HG03039 (cell line): ENCODE results near the gene IL17REL.

Source experiments
- ATAC-seq: cut with Tn5 transposase; IDR thresholded peaks from one replicate; pipeline ENCODE4 v1.9.1; 2021; ENCODE audit warnings: mild to moderate bottlenecking, moderate library complexity; ENCODE audit not compliant: unreplicated experiment

The IL17REL gene

DNA sequence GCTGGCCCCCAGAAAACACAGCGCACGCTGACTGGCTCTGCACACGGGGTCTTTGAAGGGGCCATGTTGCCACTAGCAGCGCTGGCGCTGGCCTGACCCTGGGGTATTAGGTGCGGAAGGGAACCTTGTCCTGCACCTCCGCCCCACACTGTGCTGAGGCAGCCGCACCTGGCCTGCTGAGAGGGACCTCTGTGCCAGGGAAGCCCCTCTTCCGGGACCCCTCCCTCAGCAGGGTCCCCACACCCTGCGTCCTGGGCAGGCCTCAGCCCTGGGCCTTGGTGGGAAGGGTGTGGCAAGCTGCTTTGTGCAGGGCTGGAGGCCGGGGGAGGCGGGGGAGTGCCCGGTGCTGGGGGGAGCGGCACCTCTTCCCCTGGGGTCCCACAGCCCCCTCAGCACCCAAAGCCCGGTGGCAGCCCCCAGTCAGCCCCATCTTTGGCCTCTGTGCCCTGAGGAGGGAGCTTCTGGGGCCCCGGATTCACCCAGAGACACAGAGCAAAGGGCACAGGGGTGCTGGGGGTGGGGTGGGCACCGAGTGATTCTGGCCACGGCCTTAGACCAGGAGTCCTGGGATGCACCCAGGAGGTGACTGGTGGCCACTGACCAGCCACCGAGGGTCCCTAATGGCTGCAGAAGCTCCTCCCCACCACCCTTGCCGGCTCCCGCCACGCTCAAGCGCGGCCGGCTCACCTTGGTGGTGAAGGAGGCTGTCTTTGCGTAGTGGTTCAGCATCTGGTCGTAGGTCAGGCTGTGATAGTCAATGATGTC is 34.1 kb upstream of the IL17REL start:
- ATAC-seq, result no peak

DNA sequence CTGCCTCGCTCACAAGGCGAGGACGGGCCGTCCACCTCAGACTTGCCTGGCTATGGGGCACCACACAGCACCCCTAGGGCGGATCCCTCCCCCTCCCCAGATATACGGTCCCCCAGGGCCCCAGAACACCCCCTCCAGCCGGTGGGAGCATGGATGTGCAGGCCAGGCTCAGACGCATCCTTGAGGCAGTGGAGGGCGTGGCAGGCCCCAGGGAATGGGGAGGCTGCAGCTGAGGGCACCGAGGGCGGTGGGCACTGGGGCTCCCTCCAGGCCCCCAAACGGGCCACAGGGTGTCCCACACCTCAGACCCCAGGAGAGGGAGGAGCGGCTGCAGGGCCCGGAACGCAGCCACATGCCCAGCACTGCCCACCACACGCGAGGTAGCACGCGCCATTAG is 33.5 kb upstream of the IL17REL start:
- no peak for ATAC-seq

DNA sequence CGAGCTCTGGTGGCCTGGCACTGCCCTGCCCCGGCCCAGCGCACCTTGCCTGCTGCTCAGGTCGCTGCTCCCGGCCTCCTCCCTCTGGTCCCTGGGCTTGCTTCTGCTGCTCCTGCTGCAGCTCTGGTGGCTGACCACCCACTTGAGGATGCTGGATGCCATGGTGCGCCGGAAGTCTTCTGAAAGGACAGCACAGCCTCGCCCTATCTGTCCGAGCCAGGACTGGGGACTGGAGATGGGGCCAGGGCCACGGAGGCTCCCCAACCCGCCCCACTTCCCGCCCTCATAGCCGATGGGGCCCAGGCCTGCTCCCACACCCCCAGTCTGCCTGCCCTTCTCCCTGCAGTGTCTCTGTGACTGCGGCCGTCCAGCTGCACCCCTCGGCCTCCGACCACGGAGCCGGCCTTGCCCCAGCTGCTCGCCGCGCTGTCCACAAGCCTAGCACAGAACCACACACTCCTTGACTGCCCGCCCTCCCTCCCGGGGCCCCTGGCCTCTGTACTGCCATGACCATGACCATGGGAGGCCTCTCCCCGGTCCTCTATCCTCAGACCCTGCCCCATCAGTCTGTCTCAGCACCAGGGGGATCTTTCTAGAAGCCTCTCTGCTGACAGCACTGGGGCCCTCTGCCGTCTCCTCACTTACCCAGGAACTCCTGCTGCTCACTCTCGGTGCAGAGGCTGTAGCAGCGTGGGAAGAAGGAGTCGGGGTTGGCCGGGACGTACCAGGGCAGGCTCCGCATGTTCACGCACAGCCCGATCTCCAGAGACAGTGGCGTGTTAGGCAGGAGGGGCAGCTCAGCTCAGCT is 32.9 kb upstream of the IL17REL start:
- no peak for ATAC-seq

DNA sequence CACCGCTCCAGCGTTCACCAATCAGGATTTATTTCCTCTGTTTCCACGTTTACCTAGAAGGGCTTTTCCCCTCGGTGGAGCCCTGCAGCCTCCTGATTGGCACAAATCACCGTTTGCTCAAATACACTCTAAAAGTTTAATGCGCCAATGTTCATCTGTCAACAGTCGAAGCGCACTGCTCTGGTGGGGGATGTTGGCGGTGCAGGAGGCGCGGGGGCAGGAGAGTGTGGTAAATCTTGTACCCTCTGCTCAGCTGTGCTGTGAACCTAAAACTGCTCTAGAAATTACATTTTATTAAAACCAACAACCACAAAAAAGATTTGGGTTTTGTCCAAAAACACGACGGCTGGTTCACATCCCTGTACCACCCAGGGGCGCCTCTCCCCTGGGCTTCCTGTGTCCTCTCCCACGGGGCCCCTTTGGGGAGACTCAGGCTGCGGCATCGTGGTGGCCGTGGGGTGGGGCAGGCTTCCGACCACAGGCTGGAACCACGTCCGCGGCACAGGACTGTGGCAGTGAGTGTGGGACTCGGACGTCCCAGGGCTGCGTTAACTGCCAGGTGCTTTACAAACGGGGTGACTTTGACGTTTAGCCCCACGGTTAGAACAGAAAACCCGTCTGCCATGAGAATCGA is 32.0 kb upstream of the IL17REL start:
- no peak for ATAC-seq

DNA sequence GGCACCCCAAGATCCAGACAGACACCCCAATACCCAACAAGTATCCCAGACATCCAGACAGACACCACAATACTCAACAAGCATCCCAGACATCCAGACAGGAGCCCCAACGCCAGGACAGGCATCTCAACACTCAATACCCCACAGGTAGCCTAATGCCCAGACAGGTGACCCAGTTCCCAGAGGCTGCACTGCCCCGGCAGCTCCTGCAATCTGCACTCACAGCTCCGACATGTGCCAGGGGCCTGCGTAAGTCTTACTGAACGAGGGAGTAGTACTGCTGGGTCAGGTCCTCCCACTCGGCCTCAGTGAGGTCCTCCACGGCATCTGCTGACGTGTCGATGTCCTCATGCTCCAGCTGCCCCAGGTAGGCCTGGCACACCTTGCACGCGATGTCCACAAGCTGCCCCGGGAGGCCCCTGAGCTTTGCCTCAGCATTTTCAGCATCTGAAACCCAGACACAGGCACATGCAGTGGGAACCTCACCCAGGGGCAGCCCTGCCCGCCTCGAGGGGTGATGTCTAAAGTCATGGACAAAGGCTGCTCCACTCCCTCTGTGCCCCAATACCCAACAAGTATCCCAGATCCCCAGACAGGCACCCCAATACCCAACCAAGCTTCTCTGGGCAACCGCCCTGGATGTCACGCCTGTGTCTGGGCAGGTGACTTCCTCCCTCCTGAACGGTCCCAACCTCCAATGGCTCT is 28.9 kb upstream of the IL17REL start:
- no peak for ATAC-seq

DNA sequence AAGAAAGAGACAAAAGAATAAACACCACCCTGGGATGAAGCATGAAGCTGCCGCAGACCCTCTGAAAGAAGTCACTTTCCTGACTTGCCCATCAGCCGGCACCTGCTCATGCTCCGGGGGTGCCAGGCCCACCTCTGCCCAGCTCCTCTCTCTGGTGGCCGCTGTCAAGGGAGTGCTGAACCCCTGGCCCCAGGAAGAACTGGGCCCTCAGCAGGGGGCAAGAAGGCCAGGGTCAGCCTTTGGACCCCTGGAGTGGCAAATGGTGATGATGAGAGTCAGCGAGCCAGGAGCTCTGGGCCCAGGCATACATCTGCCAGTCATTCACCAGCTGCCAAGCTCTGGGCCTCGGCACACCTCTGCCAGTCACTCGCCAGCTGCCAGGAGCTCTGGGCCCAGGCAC is 28.2 kb upstream of the IL17REL start:
- no peak for ATAC-seq

DNA sequence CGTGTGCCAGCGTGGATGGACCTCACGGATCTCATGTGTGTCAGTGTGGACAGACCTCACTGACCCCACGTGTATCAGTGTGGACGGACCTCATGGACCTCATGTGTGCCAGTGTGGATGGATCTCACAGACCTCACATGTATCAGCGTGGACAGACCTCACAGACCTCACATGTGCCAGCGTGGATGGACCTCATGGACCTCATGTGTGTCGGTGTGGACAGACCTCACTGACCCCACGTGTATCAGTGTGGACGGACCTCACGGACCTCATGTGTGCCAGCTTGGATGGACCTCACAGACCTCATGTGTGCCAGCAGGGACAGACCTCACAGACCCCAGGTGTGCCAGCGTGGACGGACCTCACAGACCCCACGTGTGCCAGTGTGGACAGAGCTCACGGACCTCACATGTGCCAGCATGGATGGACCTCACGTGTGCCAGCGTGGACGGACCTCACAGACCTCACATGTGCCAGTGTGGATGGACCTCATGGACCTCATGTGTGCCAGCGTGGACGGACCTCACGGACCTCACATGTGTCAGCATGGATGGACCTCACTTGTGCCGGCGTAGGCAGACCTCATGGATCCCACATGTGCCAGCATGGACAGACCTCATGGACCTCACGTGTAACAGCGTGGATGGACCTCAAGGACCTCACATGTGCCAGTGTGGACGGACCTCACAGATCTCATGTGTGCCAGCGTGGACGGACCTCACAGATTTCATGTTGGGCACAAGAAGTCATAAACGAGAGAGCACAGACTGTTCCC is 27.3 kb upstream of the IL17REL start:
- ATAC-seq, result no peak

DNA sequence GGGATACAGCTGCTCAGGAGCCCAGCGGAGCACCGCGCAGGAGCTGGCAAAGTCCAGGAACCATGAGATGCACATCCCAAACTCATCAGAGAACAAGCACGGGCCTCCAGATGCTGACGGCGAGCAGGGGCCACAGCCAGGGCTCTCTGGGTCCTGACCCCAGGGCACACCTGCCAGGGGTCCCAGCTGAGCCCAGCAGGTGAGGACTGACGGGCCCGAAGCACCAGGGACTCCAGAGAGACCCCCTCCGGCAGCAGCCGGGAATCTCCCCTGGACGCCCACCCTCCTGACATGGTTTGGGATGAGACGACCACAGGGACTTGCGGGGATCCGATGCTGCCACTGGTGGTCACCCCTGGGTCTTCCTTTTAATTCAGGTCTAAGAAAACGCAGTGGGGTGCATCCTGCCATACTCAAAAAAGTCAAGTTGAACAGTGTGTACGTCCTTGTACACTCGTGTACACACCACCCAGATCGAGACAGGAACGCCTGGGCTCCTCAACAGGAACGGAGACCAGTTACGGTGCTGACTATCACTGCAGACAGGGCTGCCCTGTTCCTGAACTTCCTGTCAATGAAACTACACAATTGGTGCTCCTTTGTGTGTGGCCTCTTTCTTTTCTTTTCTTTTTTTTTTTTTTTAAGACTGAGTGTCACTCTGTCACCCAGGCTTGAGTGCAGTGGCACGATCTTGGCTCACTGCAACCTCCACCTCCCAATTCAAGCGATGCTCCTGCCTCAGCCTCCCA is 23.6 kb upstream of the IL17REL start:
- no peak for ATAC-seq

DNA sequence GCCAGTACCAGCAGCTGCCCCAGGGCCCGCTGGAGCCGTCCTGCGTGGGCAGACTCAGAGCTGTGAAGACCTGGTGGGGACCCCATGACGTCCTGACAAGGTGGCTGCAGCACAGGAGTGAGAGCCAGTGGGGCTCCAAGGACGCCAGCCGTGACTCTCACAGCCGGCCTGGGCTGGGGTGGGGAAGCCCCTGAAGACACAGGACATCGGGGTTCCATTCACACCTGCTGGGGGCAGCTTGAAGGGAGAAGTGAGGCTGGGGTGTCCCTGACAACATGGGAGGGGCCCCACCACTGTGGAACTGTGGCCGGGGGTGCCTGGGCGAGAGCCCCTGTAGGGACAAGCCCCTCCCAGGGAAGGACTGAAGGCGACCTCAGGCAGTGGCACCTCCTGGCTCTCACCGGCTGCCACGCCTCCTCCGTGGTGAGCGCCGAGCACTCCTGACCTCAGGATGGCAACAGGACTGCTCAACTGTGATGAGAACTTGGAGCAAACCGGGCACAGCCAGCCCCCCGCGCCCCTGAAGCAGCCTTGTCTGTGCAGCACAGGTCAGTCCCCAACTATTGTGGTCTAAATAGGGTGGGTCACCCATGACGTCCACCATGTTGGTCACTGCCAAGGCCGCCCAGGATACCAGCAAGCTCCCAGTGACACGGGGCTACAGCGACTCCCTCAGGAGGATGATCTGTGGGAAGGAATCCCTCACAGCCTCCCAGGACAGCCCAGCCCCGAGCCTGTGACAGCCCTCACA is 22.7 kb upstream of the IL17REL start:
- no peak for ATAC-seq

DNA sequence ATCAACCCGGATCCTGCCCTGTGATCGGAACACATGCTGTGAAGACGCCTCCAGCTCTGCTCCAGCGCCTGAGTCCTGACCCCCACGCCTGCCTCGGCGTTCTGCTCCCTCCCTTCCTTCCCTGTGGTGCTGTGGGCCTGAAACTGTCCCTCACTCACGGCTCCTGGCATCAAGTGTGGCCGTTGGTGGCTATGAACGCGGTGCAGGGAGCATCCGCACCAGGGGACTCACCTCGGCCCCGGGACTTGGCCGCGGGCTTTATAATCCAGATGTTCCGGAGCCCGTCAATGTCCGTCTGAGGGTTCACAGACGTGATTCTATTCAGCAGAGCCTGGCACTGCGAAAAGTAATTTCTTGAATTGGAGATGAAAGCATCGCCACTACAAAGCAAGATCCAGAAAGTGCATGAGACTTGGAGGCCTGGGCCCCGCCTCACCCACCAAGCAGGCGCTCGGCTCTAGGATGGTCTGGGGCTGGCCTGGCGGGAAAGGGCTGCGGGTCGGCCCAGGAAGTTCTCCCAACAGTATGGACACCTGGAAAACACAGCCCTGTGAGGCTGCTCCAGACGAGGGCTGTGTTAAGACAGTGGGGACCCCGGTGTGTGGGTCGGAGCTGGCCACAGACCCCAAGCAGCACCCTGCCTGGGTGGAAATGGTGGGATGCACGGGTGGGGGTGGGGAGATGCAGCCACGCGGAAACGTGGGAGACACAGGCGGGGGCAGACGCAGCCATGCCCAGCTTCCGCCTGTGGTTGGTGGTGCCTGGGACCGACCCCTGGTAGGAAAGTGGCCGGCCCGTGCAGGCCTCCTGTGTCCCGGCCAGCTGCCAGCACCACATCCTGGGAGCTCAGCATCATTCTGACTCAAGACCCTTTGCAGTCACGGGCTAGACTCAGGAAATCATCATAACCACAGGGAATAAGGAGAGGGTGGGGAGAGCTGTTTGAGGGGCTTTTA is 21.8 kb upstream of the IL17REL start:
- ATAC-seq, result no peak

DNA sequence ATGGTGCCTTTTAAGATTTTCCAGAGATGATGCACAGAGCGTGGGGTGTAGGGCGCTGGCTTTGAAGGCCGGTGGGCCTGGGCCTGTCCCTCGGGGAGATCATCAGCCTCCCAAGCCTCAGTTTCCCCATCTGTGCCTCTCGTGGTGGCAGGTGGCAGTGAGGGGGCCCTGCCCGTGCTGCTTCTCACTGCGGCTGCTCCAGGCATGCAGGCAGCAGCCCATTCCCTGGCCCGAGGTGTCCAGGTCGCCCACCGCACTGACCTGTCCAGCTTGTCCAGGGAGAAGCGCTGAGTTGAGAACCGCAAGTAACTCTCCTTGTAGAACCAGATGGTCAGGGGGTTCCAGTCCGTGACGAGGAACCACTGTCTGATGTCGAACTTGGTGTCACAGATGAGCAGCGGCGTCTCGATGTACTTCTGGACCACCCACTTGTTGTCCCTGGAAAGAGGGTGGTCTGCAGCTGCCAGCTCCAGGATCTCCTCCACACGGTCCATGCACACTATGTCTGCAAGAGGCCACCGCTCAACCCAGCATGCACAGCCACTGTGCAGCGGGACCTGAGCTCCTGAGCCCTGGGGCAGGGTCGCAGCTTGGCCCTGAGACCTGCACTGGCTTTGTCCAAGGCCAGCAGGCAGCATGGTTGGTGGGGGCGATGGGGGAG is 20.5 kb upstream of the IL17REL start:
- ATAC-seq, result no peak

DNA sequence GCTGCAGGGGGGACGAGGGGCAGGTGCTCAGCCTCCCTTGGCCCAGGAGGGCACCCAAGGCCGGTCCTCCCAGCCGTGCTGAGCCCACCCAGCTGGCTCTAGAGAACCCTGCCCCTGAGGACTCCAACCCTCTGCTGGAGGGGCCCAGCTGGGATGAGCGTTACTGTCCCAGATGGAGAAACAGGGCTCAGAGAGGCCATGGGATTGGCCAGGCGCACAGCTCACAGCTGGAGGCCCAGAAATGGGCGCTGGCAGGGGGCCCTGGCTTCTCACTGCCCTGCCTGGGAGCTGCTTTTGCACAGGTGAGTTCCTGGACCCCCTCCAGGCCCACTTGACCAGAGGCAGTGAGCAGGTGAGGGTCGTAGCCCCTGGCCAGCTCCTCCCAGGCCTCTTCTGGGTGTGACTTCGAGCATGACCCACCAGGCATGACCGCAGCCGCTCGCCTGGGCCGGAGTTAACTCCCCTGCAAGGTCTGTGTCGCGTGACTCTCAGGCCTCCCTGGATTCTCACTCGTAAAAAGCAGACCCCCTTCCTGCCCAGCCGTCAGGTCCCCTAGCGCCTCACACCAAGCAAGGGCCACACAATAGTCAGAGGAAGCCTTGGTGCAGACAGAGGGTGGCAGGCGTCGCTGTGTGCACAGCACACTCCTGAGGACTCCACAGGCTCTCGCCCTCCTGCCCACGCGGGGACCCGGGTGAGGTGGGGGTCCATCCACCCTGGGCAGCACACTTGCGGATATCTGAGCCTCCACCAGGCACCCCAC is 19.7 kb upstream of the IL17REL start:
- ATAC-seq, result no peak

DNA sequence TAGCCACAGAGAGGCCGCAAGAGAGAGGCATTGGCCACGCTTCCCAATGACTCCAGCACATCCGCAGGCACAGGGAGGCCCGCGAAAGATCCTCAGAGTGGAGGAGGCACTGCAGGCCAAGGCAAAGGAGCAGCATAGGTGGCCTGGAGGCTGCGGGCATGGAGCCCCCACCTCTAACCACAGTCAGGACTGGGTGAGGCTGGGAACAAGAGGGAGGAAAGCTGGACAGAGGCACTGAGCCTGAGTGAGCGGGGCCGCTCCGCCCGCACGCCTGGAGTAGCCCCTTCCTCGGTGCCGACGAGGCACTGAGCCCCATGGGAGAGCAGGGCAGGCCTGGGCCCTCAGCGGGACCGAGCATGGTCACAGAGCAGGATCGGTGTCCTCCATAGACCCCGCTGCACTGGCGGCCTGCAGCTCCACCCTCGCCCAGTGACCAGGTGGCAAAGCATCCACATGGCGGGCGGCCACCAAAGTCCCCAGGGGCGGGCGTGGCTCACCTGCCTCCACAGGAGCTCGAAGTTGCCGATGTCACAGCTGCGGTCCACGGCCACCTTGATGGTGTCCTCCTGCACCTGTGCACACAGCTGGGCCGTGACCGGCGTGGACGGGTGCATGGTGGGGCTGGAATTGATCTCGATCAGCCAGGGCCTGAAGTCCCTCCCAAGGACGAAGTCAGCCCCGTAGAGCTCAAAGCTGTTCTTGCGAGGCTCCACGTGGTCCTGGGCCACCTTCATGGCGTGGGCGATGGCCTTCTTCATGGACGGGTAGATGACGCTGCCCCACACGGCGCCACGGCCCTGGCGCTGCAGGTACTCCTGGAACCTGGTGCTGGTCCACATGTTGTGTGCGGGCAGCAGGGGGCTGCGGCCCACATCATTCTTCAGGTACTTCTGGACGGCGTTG is 18.9 kb upstream of the IL17REL start:
- ATAC-seq, result no peak

DNA sequence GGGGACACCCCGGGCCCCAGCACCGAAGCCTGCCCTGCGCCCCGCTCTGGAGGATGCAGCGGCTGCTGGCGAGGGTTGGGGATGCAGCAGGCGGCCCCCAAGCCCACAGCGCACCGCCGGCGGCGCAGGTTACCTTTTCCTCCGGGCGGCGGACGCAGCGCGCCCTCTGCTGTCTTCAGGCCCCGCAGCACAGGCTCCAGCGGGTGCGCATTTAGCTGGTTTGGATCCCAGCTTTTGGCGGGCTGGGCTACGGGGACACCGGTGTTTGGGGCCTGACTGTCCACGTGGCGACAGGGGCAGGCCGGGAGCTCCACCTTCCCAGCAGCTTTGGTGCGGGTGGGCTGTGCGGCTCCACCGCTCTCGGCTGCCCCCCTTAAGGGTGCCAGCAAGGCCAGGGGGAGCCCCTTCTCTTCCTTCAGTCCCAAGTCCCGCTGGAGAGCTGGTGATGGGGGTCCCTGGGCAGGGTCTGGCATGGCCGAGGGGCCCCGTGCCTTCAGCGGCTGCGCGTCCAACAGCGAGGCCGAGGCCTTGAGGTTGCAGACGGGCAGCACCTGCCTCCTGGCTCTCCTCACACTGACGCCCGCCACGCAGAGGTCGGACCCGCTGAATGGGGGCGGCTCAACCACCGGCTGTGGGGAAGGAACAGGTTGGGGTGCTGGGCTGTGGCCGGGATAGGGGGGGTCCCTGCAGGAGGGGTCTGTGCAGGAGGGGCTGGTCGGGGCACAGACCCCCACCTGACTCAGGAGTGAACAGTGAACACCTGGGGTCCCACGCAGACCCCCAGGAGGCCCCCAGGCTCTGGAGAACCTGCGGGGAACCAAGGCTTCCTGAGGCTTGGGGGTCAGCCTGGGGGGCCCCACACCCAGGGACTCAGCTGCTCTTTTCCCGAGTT is 18.0 kb upstream of the IL17REL start:
- ATAC-seq, result peak; percentile 55
